Activated CD8-positive, alpha-beta memory T cell treated with anti-CD3 and anti-CD28 coated beads, Interleukin-2, amount 50 U/mL, for 24 hours (primary cell): ENCODE results near the gene ATP13A5.

Experiments
- DNase-seq: peaks from one replicate; pipeline ENCODE4 v3.0.0-alpha.2; 2020; ENCODE audit errors: extremely low read depth

ATP13A5 gene

GRCh38 chr3:193345431-193345830 lies 33.1 kb downstream of the ATP13A5 start:
- DNase-seq, result no peak

GRCh38 chr3:193344486-193344885 lies 34.1 kb downstream of the ATP13A5 start:
- DNase-seq, result no peak

GRCh38 chr3:193343726-193344222 lies 34.8 kb downstream of the ATP13A5 start:
- no peak for DNase-seq

DNA sequence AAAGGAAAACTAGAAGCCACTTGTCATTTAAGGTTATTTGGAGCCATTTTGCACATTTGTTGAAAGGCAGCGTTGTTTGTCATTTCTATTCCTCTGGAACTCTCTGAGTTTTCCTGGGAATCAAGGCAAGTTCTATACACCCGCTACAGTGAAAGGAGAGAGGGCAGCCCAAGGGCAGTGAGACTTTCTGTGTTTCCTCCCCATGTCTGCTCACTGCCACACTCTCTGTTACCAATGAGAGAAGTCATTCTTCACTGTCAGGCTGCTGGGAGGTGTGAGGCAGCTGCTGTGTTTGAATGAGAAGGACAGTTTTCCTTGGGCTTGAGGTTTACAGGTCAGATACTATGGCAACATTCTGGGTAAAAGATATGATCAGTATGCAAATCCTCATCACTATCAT lies 36.0 kb downstream of the ATP13A5 start:
- no peak for DNase-seq

- DNase-seq, result no peak
Observed at GRCh38 chr3:193335031-193335430, 43.5 kb downstream of the ATP13A5 start.

GRCh38 chr3:193333229-193333628 lies 45.3 kb downstream of the ATP13A5 start:
- no peak for DNase-seq

GRCh38 chr3:193330555-193331204 lies 47.9 kb downstream of the ATP13A5 start:
- no peak for DNase-seq

DNA sequence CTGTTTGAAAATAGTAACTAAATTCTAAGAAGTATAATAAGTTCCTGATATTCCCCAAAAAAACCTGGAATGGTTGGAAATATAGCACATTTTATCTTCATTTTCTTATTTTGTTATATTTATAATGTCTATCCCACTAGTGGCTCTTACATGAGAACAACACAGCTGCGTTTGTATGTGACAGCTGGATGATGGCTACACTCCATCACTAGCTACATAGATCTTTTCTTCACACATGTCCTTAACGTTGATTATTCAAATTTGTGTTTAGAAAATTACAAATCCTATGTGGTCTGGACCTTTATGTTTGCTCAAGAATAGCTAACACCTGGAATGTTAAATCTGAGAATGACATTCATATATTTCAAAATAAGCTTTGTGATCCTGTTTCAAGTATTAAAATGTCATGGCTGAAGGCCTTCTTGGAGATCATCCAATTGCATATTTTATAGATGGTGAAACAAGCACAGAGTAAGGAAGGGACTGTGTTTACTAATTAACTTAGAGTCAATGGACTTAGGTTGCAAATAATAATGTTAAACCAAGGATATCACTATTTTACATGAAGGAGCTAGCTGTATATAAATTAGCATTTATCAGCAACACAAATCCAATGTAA lies 60.8 kb downstream of the ATP13A5 start:
- no peak for DNase-seq

DNA sequence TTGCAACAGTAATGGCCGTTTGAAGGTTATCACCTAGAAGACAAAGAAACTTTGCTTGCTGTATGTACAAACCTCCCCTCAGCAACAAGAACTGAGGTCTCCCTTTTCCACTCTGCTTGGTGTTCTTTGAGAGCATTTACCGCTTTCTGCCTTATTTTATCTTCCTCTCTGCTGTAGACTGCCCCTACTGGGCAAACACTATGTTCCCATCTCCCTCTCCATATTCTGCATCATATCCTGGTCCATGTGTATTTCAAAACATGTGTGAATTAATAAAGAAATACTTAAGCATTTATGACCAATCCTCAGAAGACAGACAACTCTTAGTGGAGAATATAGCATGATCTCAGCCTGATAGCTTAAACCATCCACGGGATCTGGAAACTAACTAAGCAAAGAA lies 64.4 kb downstream of the ATP13A5 start:
- no peak for DNase-seq

DNA sequence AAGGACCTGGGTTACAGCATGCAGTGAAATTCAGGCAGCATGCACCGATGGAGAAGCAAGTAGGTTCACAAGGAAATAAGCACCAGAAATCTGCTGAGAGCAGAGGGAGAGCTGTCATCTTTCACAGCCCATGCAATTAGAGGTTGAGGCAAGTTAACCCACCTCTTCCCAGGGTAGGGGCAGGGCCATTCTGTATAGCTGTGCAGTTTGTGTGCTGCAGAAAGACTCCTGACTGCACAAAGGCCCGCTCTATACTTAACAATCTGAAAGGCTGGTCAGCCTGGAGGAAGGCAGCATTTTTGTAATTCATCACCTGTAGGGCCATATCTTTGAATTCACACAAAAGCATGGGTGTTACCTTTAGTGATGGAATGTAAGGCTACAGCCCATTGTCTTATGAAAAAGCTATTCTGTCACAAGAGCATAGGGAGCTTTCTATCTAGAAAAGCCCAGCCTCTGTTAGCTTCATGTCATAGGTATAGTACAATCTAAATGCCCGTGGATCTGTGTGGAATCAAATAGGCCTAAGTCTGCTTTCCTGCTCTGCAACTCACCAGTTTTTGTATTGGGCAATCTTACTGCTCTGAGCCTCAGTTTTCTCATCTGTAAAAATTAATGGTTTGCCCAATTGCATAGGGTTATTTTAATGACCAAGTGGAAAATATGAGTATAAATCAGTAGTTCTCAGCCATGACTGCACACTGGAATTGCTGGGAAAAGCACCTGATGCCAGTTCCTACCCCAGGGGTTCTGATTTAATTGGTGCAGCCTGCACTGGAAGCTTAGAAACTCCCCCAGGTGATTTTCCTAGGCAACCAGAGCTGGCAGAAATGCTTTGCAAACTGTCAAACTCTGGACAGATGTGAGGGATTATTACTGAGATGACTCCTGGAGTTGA lies 65.2 kb downstream of the ATP13A5 start:
- no peak for DNase-seq

DNA sequence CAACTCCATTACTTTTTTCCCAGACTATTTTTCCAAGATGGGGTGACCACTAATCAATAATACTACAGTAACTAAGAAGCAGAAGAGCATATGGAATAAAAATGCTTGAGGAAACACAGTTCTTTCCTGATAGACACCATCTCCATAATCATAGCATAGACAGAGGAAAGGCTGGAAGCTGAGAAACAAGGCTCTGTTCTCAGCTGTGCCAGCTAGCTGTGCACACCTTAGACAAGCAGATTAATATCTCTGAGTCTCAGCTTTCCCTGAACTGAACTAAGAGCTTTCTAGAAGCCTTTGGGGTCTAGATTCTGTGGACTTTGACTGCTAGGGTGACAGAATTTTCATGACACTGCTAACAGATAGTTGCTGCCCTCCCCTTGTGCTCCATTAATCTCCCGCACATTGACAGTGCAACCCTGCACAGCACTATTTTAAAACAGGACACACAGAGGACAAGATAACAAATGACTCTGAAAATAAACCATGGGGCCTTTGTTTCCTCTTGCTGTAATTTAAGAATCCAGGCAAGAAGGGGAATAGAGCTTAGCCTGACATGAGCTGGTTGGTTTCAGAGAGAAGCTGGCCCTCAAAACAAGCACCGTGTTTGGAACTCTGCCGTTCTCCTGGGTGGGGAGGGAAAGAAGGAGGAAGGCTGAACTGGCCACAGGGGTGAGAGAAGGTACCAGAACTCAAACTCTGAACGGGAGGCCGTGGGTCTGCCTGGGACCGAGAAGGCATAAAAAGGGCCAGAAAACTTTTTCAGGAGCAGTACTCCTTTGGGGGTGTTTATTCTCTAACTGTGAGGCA lies 67.4 kb downstream of the ATP13A5 start:
- no peak for DNase-seq

DNA sequence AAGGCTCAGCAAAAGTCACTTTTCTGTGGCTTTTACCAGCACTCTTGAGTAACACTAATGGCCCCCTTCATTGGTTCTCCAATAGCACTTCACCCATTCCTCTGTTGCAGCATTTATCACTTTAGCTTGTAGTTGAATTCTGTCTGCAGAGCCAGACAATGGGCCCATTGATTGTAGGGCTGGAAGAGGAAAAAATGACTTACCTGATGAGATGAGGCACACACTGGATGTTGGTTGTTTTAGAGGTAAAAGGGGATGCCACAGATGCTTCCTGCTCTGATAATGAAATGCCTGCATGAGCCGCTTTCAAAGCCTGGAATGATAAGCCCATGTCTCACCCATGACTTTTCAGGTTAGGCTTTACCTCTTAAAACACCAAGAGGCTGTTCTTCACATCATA lies 73.2 kb downstream of the ATP13A5 start:
- DNase-seq, result no peak

DNA sequence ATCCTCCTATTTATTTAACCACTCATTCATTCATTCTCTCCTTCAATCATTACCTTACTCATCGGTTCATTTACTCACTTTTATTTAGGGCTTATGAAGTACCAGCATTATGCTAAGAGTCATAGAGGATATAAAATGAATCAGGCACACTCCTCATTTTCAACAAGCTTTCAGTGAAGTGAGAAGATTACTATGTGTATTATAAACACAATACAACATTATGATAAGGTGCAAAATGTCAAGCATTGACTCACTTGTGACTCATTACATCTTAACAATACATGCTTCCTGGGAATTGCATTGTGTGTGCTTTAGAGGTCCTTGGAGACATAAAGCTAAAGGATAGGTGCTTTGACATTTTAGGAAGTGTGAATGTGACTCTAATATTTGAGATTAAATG lies 77.1 kb downstream of the ATP13A5 start:
- DNase-seq, result no peak

- DNase-seq, result no peak
Observed at GRCh38 chr3:193297421-193297820, 81.1 kb downstream of the ATP13A5 start.

DNA sequence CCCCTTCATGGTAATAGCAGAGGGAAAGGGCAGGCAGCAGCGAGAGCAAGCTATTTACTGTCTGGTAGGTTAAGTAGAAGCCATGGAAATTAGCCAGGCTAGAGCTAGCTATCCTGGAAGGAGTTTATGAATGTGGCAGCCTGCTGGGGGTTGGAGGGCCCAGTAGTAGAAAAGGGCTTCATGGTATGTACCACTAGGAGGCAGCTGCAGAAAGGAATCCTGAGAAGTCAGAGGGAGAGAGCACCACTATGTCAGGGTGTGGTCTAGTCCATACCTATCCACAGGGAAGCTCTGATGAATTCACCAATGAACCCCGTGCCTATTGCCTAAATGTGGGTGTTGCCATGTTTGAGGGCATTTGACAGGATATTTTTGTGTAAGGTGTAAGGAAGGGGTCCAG lies 82.6 kb downstream of the ATP13A5 start:
- DNase-seq, result no peak

- no peak for DNase-seq
Observed at GRCh38 chr3:193292386-193292785, 86.2 kb downstream of the ATP13A5 start.

GRCh38 chr3:193271101-193271840 lies 107.3 kb downstream of the ATP13A5 start:
- no peak for DNase-seq

GRCh38 chr3:193270451-193270850 lies 108.1 kb downstream of the ATP13A5 start:
- no peak for DNase-seq

DNA sequence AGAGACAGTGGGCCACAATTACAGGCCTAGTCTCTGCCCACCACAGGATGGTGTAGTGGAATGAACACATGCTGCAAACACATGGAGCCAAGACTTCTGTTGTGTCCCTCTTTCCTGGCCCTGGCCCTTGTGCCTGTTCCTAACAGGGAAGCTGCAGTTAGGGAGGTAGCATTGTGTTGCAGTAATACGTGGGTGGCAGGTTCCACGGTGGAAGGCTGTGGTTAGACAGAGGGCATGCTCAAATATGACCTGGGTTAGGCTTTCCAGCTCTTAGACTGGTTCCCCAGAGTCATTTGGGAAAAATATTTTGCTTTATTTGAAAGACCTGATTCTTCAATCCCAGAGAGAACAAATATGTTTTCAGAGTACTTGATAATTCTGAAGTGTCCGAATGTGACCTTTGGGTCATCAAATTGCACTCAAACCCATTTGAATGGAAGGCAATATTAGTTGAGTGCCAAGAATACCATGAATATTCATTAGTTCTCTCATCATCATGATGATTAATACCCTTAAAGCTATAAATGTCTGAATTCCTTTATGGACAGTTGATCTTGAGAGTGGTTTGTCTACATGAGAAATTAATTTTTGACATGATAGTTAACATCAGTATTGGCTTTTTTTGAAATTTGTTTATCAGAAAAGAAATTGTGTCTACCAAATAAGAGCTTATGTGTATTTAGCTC lies 109.1 kb downstream of the ATP13A5 start:
- no peak for DNase-seq

- DNase-seq, result no peak
Observed at GRCh38 chr3:193262707-193263106, 115.8 kb downstream of the ATP13A5 start.
